K562 (cell line): Measurements from ENCODE around the gene HPRT1. TPM values are rescaled to one million over a fixed set of nuclear protein-coding genes. Genes with fewer than 3 reads are reported as not detected.

Source experiments
- JUND ChIP-seq, 2 experiments: IDR thresholded peaks; 2 replicates in 1 of 2; 3 replicates in 1 of 2; pipeline ENCODE4 v1.6.1; 2011; ENCODE audit warnings: borderline replicate concordance in 2 of 2, low read depth in 2 of 2, low read length in 2 of 2, improper control_type of control experiment in 1 of 2, missing biosample characterization in 1 of 2, missing genetic modification characterization in 1 of 2, missing genetic modification reagents in 1 of 2
- KDM2B ChIP-seq: fragments of 250-450 bp; sonication (Bioruptor Pico); IDR thresholded peaks from 2 replicates; pipeline ENCODE4 v1.8.0; 2021; ENCODE audit warnings: mild to moderate bottlenecking, moderate library complexity
- KLF16 ChIP-seq: IDR thresholded peaks from 2 replicates; pipeline ENCODE4 v1.6.1; 2016; ENCODE audit warnings: antibody characterized with exemption
- RB1 ChIP-seq: fragments of 450-650 bp; IDR thresholded peaks from 2 replicates; pipeline ENCODE4 v1.6.1; 2017; ENCODE audit warnings: low read depth, mild to moderate bottlenecking
- SUPT5H ChIP-seq: fragments of 450-650 bp; IDR thresholded peaks from 2 replicates; pipeline ENCODE4 v1.6.1; 2016
- ZNF140 ChIP-seq: fragments of 250-450 bp; sonication (Bioruptor Pico); IDR thresholded peaks from 2 replicates; pipeline ENCODE4 v1.8.0; 2021; ENCODE audit warnings: moderate library complexity, mild to moderate bottlenecking, inconsistent platforms
- polyA plus RNA-seq, 8 experiments: library from polyadenylated mRNA; depleted of rRNA in 4 of 8; stranded (reverse) in 5 of 8; unstranded in 3 of 8; fragments of >200 nt; fragmentation: Nextera tagmentation in 2 of 8; fragmentation: Illumina TruSeq in 1 of 8; extraction: Ambion mirVana in 2 of 8; extraction: Trizol in 1 of 8; gene quantifications; 2 replicates each; pipeline versions ENCODE4 v1.2.1 to v1.2.3, GENCODE V29; 2011 to 2014; ENCODE audit warnings: inconsistent platforms in 1 of 8, missing spikeins in 1 of 8
- total RNA-seq, 7 experiments: library from RNA; depleted of rRNA in 6 of 7; stranded (reverse); fragments of >200 nt in 6 of 7; fragmentation: Illumina TruSeq in 2 of 7; extraction: Trizol in 2 of 7; gene quantifications; 2 replicates each; pipeline versions ENCODE4 v1.2.1 to v1.2.3, GENCODE V29; 2011 to 2021; ENCODE audit warnings: low replicate concordance in 1 of 7
- TF ChIP-seq, protein P1 (sequence below), 2 experiments: fragments of 450-650 bp in 1 of 2; sonication (generic) in 1 of 2; formaldehyde crosslinking in 1 of 2; IDR thresholded peaks; 2 replicates each; pipeline versions ENCODE4 v1.7.1 to v1.9.0; 2016 to 2022; ENCODE audit warnings: inconsistent platforms in 1 of 2, mild to moderate bottlenecking in 1 of 2, missing genetic modification reagents in 1 of 2
- TF ChIP-seq, protein P2 (sequence below), 2 experiments: IDR thresholded peaks; 2 replicates each; pipeline ENCODE4 v1.6.1; 2012; ENCODE audit warnings: improper control_type of control experiment in 2 of 2, low read depth in 2 of 2, low read length in 2 of 2, borderline replicate concordance in 1 of 2
- TF ChIP-seq, protein P3 (sequence below): IDR thresholded peaks from 3 replicates; pipeline ENCODE4 v1.6.1; 2011; ENCODE audit warnings: borderline replicate concordance, mild to moderate bottlenecking, moderate library complexity; ENCODE audit not compliant: insufficient read length; ENCODE audit errors: extremely low read depth

HPRT1 gene
- total and polyA plus RNA-seq, 9 of the 15 experiments (the other 6 are each of a cell fraction or from before 2014, with no cell fraction given): 24.4 to 158 (median 104) TPM

GRCh38 chrX:134460005-134460861, at the start of gene HPRT1 (continued):
- TF ChIP-seq, protein P1, sequence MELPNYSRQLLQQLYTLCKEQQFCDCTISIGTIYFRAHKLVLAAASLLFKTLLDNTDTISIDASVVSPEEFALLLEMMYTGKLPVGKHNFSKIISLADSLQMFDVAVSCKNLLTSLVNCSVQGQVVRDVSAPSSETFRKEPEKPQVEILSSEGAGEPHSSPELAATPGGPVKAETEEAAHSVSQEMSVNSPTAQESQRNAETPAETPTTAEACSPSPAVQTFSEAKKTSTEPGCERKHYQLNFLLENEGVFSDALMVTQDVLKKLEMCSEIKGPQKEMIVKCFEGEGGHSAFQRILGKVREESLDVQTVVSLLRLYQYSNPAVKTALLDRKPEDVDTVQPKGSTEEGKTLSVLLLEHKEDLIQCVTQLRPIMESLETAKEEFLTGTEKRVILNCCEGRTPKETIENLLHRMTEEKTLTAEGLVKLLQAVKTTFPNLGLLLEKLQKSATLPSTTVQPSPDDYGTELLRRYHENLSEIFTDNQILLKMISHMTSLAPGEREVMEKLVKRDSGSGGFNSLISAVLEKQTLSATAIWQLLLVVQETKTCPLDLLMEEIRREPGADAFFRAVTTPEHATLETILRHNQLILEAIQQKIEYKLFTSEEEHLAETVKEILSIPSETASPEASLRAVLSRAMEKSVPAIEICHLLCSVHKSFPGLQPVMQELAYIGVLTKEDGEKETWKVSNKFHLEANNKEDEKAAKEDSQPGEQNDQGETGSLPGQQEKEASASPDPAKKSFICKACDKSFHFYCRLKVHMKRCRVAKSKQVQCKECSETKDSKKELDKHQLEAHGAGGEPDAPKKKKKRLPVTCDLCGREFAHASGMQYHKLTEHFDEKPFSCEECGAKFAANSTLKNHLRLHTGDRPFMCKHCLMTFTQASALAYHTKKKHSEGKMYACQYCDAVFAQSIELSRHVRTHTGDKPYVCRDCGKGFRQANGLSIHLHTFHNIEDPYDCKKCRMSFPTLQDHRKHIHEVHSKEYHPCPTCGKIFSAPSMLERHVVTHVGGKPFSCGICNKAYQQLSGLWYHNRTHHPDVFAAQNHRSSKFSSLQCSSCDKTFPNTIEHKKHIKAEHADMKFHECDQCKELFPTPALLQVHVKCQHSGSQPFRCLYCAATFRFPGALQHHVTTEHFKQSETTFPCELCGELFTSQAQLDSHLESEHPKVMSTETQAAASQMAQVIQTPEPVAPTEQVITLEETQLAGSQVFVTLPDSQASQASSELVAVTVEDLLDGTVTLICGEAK (IDR thresholded peaks at IDR 0.05): no peak
- TF ChIP-seq, protein P1 (CRISPR knock-in tag; IDR thresholded peaks at IDR 0.05): no peak
- TF ChIP-seq RB1 (peak; percentile 92), KLF16 (no peak), KDM2B (CRISPR knock-in tag) (no peak), SUPT5H (0 out of 2 replicates have a peak, but pooled peaks have one; percentile 49), JUND (IDR thresholded peaks at IDR 0.05; ENCODE audit: borderline replicate concordance, low read depth, low read length) (0 out of 2 replicates have a peak, but pooled peaks have one; percentile 2), JUND (tag; IDR thresholded peaks at IDR 0.05; ENCODE audit: borderline replicate concordance, low read depth, low read length) (no peak), ZNF140 (no peak)
- TF ChIP-seq, protein P2, sequence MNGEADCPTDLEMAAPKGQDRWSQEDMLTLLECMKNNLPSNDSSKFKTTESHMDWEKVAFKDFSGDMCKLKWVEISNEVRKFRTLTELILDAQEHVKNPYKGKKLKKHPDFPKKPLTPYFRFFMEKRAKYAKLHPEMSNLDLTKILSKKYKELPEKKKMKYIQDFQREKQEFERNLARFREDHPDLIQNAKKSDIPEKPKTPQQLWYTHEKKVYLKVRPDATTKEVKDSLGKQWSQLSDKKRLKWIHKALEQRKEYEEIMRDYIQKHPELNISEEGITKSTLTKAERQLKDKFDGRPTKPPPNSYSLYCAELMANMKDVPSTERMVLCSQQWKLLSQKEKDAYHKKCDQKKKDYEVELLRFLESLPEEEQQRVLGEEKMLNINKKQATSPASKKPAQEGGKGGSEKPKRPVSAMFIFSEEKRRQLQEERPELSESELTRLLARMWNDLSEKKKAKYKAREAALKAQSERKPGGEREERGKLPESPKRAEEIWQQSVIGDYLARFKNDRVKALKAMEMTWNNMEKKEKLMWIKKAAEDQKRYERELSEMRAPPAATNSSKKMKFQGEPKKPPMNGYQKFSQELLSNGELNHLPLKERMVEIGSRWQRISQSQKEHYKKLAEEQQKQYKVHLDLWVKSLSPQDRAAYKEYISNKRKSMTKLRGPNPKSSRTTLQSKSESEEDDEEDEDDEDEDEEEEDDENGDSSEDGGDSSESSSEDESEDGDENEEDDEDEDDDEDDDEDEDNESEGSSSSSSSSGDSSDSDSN (IDR thresholded peaks at IDR 0.05; ENCODE audit: borderline replicate concordance in 1 of 2, low read depth in 2 of 2, low read length in 2 of 2): peak; percentile 18 to 45; a peak in 1 of 4 replicates
- TF ChIP-seq, protein P3, sequence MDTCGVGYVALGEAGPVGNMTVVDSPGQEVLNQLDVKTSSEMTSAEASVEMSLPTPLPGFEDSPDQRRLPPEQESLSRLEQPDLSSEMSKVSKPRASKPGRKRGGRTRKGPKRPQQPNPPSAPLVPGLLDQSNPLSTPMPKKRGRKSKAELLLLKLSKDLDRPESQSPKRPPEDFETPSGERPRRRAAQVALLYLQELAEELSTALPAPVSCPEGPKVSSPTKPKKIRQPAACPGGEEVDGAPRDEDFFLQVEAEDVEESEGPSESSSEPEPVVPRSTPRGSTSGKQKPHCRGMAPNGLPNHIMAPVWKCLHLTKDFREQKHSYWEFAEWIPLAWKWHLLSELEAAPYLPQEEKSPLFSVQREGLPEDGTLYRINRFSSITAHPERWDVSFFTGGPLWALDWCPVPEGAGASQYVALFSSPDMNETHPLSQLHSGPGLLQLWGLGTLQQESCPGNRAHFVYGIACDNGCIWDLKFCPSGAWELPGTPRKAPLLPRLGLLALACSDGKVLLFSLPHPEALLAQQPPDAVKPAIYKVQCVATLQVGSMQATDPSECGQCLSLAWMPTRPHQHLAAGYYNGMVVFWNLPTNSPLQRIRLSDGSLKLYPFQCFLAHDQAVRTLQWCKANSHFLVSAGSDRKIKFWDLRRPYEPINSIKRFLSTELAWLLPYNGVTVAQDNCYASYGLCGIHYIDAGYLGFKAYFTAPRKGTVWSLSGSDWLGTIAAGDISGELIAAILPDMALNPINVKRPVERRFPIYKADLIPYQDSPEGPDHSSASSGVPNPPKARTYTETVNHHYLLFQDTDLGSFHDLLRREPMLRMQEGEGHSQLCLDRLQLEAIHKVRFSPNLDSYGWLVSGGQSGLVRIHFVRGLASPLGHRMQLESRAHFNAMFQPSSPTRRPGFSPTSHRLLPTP: no peak
